HG03469 (cell line): Measurements from ENCODE around the gene KCNC1.

Experiments
- ATAC-seq: cut with Tn5 transposase; IDR thresholded peaks from one replicate; pipeline ENCODE4 v1.9.1; 2021; ENCODE audit warnings: mild to moderate bottlenecking, moderate library complexity, moderate number of reproducible peaks; ENCODE audit not compliant: unreplicated experiment

KCNC1 gene

DNA sequence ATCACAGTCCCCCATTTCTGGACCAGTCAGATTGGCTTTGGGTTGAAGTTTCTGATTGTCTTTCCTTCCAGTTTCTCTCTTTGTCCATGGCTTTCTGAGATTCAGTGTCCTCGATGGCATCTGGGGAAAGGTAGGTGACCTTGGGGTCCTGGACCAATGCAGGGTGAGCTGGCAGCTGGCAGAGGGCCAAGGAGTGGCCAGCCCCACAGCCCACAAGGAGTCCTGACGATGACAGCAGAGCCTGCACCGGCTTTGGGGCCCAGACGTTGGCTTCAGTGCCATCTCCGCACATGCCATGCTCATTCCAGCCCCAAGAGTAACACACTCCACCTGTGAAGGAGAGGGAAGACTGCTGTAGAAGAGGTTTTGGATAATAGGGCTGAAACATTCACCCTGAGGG is 53.5 kb downstream of the KCNC1 start:
- no peak for ATAC-seq

DNA sequence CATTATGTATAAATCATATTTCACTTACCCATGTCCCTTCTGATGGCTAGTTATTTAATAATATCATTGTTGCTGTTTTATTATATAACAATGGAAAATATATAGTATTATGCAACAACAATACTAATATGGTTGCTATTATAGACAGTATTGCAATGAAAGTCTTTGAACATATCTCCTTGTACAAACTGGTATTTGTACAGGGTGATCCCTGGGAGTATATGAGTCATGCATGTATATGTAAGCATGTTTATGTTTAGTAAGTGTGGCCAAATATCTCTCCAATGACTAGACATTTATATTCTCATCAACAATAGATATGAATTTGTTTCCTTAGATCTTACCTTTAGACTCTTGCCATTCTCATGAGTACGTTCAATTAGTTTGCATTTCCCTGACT is 55.9 kb downstream of the KCNC1 start:
- no peak for ATAC-seq

DNA sequence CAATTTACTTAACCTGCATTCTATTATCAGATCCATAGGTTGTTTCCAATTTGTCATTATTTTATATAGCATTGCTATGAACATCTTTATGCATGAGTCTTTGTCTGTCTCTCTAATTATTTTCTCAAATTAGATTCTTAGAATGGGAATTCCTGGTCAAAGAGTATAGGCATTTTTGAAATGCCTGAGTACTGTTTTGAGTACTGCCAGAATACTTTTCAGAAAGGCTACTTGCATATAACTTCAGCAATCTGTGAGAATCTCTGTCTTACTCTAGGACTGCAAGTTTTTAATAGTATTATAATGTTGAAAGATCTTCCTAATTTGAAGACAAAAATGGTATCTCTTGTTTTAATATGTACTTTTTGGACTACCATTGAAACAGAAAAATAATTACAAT is 56.6 kb downstream of the KCNC1 start:
- no peak for ATAC-seq

DNA sequence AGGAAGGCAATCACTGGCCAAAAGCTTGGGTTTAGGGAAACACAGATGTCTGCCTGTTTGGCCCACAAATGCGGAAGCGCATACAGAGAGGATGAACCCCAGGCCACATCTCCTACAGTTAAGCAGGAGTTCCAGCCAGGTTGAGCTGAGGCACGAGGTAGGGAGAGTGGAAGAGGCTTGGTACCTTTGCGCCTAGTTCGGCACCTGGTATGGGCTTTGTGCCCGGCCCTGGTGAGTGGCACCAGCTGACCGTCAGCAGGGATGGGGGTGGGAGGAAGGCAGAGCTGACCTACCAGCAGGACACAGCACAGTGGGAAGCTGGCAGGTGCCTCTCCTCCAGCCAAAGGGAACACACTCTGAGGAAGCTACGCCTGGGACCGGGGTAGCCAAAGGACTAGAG is 57.6 kb downstream of the KCNC1 start:
- no peak for ATAC-seq

DNA sequence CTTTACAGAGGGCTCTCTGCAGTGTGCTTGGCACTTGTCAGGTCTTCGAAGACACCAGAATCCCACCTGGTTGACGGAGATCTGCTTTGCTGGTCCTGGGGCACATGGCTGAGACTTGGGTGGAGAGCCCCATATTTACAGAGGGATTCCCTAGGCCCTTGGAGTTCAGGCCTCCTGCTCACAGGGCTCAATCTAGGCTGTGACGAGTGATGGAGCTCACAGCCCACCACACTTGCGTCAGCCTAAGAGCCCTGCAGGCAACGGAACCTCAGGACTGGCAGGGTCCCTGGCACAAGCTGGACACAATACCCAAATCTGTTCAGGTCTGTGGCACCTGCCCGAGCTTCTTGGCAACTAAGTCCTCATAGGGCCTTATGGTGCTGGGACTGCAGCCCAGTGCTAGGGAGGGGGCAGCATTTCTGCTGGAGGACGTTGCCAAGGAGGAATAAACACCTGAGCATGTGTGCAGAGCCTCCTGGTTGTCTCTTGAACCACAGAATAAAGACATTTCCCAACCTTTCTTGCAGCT is 59.1 kb downstream of the KCNC1 start:
- no peak for ATAC-seq

DNA sequence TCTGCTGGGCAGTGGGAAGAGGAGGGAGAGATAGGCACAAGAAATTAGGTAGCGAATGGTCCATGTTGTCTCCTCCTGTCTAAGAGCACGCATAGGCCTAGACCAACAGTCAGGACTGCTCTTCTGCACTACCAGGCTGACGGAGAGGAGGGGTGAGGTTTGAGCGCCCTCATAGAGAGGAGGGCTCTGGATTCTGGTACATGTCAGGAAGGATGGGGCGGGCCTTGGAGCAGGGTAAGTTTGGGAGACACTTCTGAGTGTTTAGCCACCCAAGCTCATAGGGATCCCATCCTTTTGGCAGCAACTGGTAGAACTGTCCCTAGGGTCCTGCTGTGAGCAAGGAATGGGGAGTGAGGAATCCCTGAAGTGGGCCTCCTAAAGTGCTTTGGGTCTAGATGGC is 60.4 kb downstream of the KCNC1 start:
- ATAC-seq: no peak

DNA sequence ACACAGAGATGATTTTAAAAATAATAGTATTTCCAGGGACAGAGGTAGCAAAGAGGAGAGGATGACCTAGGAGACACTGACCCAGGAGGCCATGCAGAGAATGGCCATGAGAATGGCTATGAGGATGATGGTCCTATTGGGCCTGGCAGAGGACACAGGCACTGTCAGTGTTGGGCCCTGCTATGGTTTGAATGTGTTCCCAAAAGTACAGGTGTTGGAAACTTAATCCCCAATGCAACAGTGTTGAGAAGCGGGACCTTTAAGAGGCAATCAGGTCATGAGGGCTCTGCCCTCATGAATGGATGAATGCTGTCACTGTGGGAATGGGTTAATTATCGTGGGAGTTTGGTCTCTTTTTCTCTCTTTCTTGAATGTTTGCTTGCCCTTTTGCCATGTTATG is 61.6 kb downstream of the KCNC1 start:
- no peak for ATAC-seq

DNA sequence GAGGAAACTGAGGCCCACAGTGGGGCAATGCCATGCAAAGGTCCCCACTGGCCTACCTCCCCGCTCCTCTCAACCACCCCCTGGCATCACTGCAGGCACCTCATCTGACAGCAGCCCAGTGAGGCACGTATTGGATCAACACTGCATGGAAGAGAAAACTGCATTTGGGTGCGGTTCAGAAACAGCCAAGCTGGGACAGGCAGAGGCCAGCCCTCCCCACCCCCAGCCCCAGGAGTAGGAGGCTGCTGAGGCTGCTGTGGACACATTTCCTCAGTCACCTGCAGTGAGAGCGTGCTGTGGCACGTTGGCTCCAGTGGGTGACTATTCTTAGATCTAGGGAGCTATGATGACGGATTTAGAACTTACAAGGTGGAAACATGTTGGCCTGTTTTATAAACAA is 63.7 kb downstream of the KCNC1 start:
- ATAC-seq: no peak

DNA sequence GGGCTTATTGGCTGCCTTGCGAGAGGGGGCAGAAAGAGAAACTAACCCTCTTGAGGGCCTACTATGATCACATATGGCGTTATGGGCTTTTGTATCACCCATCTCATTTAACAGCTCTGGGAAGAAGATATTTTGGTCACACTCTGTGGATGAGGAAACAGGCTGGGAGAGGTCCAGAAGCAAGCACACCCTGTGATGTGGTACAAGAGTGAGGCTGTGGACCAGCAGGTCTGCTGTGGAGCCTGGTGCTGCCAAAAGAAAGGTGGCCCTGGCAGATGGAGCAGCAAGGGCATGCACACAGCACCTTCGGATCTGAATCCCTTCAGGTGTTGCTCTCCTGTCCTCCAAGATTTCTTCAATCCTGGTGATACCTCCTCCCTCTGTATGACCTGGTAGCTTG is 64.1 kb downstream of the KCNC1 start:
- no peak for ATAC-seq

DNA sequence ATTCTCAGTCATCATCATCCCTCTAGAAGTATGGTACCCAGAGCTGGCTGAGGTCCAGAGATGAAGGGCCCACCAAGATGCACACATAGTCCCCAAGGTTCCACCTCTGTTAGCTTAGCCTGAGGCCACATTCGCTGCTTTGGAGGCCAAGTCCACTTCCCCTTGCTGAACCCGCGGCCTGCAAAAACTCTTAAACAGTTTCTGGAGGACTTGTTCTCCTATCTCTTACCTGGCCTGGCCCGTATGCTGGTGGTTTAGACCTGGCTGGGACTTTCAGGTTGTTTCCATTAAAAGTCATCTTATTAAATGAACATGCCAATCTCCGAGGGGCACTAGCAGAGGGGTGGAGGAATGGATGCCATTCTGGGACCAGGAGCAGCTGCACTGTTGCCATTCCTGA is 64.6 kb downstream of the KCNC1 start:
- no peak for ATAC-seq

DNA sequence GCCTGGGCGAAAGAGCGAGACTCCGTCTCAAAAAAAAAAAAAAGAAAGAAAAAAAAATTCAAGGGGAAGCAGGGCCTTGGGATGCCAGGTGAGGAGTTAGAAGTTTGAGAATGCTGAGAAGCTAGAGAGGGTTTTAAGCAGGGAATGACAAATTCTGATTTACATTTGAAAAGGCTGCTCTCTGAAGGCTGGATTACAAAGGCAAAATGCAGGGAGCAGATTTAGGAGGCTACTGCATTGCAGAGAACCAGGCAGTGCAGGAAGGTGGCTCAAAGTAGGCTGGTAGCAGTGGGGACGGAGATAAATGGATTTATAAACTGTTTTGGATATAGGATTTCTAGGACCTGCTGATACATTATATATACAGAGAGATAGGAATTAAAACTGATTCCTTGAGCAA is 66.6 kb downstream of the KCNC1 start:
- ATAC-seq: no peak

DNA sequence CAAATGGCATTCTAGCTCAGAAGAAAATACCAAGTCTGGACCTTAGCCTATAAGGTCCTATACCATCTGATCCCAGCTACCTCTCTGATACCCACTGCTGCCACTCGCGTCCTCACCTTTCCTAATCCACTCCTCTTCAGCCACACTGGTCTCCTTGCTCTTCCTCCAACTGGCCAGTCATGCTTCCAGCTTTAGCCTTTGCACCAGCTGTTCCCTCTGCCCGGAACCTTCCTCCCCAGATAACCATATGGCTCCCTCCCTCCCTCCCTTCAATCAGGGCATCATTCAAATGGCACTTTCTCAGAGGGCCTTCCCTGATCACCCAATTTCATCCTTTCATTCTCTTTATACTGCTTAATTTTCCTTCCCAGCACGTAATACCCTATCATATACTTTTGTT is 67.9 kb downstream of the KCNC1 start:
- no peak for ATAC-seq

DNA sequence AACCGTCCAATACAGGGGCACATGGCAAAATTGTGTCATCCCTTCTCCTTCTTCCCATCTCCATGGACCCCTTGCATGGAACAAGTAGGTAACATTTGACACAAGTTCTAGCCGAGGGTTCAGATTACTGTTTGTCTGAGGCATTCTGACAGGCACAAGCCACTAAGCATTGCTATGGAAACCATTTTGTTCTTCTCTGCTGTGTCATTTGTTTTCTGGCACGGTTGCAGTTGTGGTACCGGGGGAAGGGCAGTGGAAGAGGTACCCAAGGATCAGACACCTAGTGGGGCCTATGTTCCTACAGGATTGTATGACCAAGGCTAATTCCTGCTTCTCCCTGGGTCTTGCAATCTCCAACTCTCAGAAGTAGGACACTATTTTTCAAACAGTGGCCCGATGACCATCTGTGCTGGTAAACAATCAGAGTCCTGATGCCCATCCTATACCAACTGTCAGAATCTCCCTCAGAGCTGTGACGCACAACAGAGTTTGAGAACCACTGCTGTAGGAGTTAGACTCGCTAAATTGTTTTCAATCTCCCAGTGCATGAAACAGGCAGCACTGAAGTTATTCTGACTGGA is 69.3 kb downstream of the KCNC1 start:
- ATAC-seq: no peak

DNA sequence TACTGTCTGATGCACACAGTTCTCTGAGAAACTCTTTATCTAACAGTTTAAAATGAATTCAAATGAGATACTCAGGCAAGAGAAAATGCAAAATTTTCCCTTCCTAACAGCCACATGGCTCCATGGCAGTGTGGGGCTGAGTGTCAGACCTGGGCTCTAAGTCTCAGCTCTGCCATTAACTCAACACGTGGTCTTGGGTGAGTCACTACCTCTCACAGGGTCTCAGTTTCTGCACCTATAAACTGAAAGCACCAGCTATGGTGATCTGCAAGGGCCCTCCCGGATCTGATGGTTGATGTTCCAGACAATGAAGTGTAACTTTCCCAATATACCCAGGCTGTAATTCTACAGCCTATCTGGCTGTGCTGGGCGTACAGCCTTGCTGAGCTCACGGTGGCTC is 70.5 kb downstream of the KCNC1 start:
- no peak for ATAC-seq

DNA sequence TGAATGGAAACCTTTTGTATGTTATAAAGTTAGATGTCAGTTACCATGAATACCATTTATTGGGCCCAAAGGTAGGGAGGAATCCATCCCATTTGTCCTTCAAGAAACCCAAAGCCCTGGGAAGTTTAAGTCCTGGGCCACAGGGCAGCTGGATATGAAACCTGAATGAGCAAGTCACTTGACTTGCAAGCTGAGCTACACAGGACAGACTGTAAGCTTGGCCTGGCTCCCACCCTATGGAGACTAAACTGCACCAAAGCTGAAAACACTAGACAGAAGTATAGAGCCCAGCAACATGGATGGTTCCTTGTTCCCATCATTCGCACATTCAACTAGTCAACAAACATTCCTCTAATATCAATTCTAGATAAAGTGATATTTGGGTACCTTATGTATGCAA is 71.3 kb downstream of the KCNC1 start:
- ATAC-seq: no peak

DNA sequence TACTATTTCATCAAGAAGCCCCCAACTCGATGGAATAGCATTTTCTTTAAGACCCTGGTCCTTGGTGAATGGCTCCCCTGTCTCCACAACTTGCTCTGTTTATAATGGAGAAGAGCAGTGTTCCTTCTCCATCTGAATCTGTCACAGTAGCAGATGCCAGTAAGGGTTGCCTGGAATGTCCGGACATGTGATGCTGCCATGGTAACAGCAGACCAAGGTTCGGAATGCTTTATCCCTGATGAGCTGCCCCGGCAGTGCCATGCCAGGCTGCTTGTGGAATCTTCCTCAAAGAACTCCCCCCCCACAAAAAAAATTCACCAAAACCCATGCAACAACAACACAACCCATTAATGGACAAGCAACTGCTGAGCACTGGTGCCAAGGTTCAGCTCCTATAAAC is 72.5 kb downstream of the KCNC1 start:
- ATAC-seq: no peak

DNA sequence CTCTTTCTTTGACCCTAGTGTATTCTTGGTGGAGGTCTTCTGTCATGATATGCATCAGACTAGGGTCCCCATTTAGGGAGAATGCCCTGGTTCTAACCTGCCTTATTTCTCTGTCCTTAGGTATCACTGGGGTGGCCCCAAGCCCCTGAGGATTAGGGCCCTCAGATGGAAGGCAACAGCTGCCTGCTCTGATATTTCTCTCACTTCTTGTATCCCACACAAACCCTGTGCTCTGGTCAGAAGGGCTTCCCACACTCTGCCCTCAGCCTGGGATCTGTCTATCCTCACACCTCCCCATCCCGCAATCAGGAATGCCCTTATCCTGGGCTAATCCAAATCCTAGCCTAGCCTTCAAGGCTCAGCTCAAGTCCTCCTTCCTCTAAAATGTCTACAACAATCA is 75.5 kb downstream of the KCNC1 start:
- ATAC-seq: no peak

DNA sequence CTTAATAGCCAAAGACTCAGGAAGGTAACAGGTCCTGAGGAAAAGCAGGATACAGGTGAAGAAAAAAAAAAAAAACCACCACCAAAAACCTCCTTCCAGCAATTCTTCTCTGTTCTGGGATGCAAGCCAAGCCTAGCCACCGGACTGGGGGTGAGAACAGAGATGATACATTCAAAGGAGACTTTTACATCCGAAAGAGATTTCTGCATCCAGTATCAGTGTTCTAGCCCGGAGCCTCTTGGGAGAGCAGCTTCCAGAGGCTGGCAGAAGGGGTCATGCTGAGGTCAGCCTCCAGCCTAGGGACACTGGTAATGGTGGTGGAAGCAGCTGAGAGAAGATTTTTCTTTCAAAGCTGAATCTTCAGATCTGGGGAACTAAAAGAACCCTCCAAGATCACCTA is 76.2 kb downstream of the KCNC1 start:
- ATAC-seq: no peak

DNA sequence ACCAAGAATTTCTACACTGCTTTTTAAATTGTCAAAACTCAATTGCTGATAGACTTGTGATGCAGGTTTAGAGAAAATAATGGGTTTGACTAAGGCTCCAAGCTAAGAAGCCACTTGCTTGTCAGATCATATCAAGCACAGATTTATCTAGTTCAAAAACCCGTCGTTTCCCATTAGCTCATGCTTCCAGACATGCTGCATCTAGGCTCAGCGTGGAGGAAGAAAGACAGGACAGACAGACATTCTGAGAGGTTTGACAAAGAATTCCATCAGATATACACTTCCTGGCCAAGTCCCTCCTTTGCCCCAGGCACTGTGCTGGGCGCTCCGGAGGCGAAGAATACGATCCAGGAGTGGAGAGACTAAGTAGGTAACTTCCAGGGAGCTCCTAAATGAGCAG is 76.8 kb downstream of the KCNC1 start:
- no peak for ATAC-seq

DNA sequence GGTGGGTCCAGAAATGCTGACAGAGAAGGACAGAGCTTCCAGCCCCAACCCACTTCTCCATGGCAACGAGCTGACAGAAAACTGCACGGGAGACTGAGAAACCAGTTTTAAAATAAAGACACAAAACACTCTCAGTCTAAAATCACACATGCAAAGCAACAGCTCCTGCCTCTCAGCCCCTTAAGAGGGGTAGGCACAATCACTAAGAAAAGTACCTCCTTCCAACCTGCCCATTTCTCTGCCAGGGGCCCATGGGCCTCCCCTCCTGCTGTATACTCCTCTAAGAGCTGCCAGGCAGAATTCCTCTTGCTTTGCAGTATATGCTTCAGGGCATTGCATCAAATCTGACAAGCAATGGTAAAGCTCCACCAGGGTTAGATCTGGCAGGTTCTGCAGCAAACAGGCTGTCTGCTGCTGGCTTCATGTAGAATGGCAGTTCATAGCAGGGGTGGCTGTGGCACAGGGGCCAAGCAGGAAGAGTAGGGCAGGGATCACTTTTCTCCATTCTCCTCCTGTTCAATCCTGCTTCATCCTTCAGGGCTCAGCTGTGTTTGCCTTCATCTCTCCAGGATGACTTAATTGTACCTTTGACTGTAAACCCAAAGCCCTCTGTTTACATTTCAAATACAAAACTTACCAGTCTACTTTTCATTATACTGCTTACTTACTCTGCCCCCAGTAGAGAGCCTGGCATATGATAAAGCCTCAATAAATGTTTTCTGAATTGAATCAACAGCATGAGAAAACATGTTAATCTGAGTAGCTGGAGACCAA is 77.7 kb downstream of the KCNC1 start:
- no peak for ATAC-seq

DNA sequence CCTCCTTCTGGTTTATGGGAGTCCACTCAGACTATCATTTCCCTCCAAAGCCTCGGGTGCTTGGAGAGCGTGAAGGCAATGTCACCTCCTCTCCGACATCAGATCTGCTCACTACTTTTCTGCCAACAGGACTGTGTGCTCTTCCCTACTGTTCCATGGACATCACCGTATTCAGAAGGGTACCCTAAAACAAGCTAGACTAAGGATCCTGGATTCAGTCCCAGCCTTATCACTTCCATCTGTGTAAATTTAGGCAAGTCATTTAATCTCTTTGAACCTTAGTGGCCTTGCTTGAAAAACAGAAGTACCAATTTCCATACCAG is 78.2 kb downstream of the KCNC1 start:
- ATAC-seq: no peak

DNA sequence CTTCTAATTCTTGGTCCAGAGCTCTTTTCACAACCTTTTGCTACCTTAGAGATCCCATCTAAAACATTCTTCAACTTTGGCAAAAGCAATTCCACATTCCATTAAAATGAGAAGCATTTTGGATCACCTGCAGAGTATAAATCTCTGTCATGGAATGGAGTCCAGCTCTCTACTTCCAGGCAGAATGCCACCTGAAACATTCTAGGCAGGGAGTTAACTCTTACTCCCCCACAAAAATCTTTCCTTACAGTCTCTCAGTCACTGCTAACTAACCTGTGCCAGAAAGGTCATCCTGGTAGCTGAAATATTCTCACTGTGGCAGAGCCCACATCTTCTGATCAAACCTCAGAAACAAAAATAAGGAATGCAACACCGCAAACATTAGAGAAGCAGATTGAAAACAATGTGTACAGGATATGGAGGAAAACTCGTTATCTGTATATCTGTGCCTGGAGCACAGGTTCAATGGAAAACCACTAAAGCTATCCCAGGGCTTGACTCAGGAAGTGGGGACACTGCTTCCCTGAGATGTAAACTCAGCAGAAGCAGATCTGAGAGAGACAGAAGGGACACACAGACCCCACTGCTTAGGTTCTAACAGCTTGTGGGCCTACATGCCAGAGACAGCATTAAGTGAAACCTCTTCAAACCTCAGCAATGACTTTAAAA is 78.9 kb downstream of the KCNC1 start:
- ATAC-seq: no peak
